Upper lobe of left lung (tissue), 6 donors: Measurements from ENCODE around the gene DGCR8. TPM values are rescaled to one million over a fixed set of nuclear protein-coding genes. Genes with fewer than 3 reads are reported as not detected.

Experiments used
- ATAC-seq, 2 donors: fragments of 200-7000 bp; cut with Tn5 transposase; one replicate each; pipeline ENCODE4 v1.9.1; 2022; ENCODE audit warnings: mild to moderate bottlenecking in 2 of 2, moderate library complexity in 2 of 2; ENCODE audit not compliant: low FRiP score in 2 of 2
- DNase-seq, 2 donors: peaks; one replicate each; pipeline ENCODE4 v3.0.0-alpha.2; 2019 to 2020
- H3K27ac ChIP-seq, 4 donors: fragments of 200-600 bp; sonication (generic); one replicate each; pipeline ENCODE4 v1.5.1; 2016 to 2019
- H3K27me3 ChIP-seq, 4 donors: fragments of 200-600 bp; sonication (generic); one replicate each; pipeline ENCODE4 v1.5.1; 2017 to 2019
- H3K36me3 ChIP-seq, 4 donors: fragments of 200-600 bp; sonication (generic); one replicate each; pipeline ENCODE4 v1.5.1; 2016 to 2019
- H3K4me1 ChIP-seq, 4 donors: fragments of 200-600 bp; sonication (generic); one replicate each; pipeline ENCODE4 v1.5.1; 2018 to 2019
- H3K4me3 ChIP-seq, 4 donors: fragments of 200-600 bp; sonication (generic); one replicate each; pipeline ENCODE4 v1.5.1; 2017 to 2019; ENCODE audit warnings: mild to moderate bottlenecking in 2 of 4, moderate library complexity in 1 of 4
- H3K9me3 ChIP-seq, 4 donors: fragments of 200-600 bp; sonication (generic); one replicate each; pipeline ENCODE4 v1.5.1; 2018 to 2019
- CTCF ChIP-seq, 6 experiments: fragments of 450-650 bp in 4 of 6; fragments of 200-600 bp in 2 of 6; sonication (generic) in 2 of 6; IDR thresholded peaks; one replicate each; pipeline ENCODE4 v1.5.1; 2016 to 2019; ENCODE audit warnings: antibody characterized with exemption in 6 of 6
- EP300 ChIP-seq, 4 donors: sonication (generic); formaldehyde crosslinking; IDR thresholded peaks; one replicate each; pipeline ENCODE4 v1.5.1; 2017; ENCODE audit warnings: antibody characterized with exemption in 4 of 4, control low read depth in 2 of 4
- POLR2A ChIP-seq, 4 donors: fragments of 450-650 bp; IDR thresholded peaks; one replicate each; pipeline ENCODE4 v1.5.1; 2016 to 2017; ENCODE audit warnings: antibody characterized with exemption in 4 of 4, mild to moderate bottlenecking in 2 of 4
- POLR2AphosphoS5 ChIP-seq, 2 donors: sonication (generic); formaldehyde crosslinking; IDR thresholded peaks; one replicate each; pipeline ENCODE4 v1.5.1; 2017; ENCODE audit warnings: antibody characterized with exemption in 2 of 2
- WGBS, 2 donors: methylation state at CpG; one replicate each; pipeline ENCODE4 v1.1.5; 2017 to 2018; 5-methylcytosine and 5-hydroxymethylcytosine counted together
- total RNA-seq, 6 donors: library from RNA; depleted of rRNA in 4 of 6; stranded (reverse); fragments of >200 nt in 4 of 6; gene quantifications; one replicate each; pipeline versions ENCODE4 v1.1.0 to v1.2.1, GENCODE V29; 2016 to 2021
- donor health status: DM: no; HTN: no; CAD: no; lungs with moderate emphysema.
- donor health status: DM: no; HTN: yes; CAD: no; lungs with severe emphysema.

DGCR8 gene
- total RNA-seq, 6 donors from 2014 or later = 27.7 to 95.3 (median 33.1) TPM

GRCh38 chr22:20091690-20092476 is 11.8 kb downstream of the DGCR8 start:
- peaks cover 57 to 100% (median 91%) of the 10 kb centered on the region in 4 donors for H3K36me3 ChIP-seq
- no peak overlapping the region for H3K27ac ChIP-seq
- ATAC-seq = no peak

GRCh38 chr22:20092477-20092854 is 12.4 kb downstream of the DGCR8 start:
- WGBS, 2 donors = 90 to 94% methylated on average over 11 of the region's 11 CpGs
- TF ChIP-seq EP300 (IDR thresholded peaks at IDR 0.05) (no peak), POLR2AphosphoS5 (IDR thresholded peaks at IDR 0.05) (no peak), POLR2A (IDR thresholded peaks at IDR 0.05) (no peak), CTCF (IDR thresholded peaks at IDR 0.05) (no peak)
- no peak for ATAC-seq
- Histone ChIP-seq H3K27me3 (no peaks in the 10 kb centered on the region), H3K4me3 (no peak overlapping the region), H3K9me3 (no peaks in the 10 kb centered on the region), H3K27ac (no peak overlapping the region), H3K4me1 (no peaks in the 10 kb centered on the region), H3K36me3 (peaks cover 51 to 99% (median 88%) of the 10 kb centered on the region in 4 donors)
- DNase-seq = no peak

More at GRCh38 chr22:20091690-20092476, 11.8 kb downstream of the DGCR8 start:
- Histone ChIP-seq H3K4me3 (no peak overlapping the region), H3K9me3 (no peaks in the 10 kb centered on the region), H3K27me3 (no peaks in the 10 kb centered on the region), H3K4me1 (no peaks in the 10 kb centered on the region)
- DNase-seq = no peak
- WGBS, 2 donors = 90 to 94% methylated on average over 16 of the region's 16 CpGs
- TF ChIP-seq POLR2AphosphoS5 (IDR thresholded peaks at IDR 0.05) = no peak
- TF ChIP-seq EP300 (IDR thresholded peaks at IDR 0.05) = no peak
- no peak for TF ChIP-seq CTCF (IDR thresholded peaks at IDR 0.05)
- TF ChIP-seq POLR2A (IDR thresholded peaks at IDR 0.05) = no peak

DNA sequence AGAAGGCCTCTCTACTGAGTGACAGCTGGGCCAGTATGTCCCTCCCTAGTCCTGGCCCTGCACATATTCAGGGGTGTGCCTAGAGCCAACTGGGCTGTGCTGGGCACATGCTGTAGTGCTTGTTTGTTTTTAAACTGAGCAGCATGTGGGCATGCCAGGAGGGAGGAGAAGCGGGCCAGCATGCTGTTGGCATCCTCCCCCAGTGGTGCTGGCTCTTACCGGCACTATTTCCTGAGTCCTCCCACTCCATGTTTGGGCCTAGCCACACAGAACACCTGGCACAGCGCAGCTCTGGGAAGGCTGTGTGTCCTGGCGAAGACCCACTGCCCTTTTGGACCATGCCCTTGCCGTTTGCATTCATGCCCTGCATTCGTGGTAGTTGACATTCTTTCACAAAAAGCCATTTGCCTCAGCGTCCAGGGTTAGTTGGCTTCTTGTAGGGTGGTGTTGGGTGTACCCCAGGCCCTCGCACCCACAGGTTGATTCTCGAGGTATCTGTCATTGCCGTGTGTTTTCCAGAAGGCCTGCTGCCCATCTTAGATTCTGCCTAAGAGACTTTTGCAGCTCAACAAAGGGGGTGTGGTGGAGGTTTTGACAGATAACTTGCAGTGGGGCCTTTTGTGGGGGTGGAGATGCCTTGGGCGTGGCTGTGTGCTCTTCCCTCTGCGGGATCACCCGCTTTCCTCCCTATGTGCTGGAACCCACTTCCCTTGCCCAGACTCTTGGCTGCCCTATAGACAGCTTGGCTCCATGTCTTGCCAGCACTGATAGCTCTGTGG is 13.6 kb downstream of the DGCR8 start:
- Histone ChIP-seq H3K4me3 (no peak overlapping the region), H3K9me3 (no peaks in the 10 kb centered on the region), H3K27me3 (no peaks in the 10 kb centered on the region), H3K4me1 (no peaks in the 10 kb centered on the region), H3K27ac (no peak overlapping the region), H3K36me3 (peaks cover 48 to 99% (median 83%) of the 10 kb centered on the region in 4 donors)
- DNase-seq (no peak), ATAC-seq (peak in 1 of 2 donors; percentile 14)
- 88 to 95% methylated on average over 8 to 13 of the region's 13 CpGs for WGBS, 2 donors
- TF ChIP-seq POLR2A (IDR thresholded peaks at IDR 0.05) (no peak), EP300 (IDR thresholded peaks at IDR 0.05) (no peak), CTCF (IDR thresholded peaks at IDR 0.05) (no peak), POLR2AphosphoS5 (IDR thresholded peaks at IDR 0.05) (no peak)

DNA sequence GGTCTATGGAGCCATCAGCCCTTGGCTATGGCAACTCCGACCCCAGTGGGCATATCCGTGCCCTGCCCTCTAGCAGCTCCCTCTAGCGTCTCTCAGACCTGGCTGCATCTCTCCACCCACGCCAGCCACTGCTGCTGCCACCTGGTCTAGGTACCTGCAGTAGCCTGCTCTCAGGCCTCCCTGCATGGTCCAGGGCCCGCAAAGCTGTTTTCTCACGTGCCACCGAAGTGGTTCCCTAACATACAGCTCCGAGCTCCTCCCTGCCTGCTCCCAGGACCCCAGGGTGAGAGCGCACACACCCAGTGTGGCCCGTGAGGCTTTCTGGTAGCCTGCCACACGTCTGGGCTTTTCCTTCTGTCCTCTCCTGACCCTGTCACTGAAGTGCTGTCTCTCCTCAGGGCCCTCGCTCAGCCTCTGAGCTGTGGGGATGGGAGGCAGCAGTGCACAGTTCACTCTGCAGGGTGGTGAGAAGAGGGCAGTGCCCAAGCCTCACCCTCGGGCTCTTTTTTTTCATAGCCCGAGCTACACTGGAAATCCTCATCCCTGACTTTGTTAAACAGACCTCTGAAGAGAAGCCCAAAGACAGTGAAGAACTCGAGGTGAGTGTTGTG is 14.3 kb downstream of the DGCR8 start:
- Histone ChIP-seq H3K36me3 (peaks cover 48 to 99% (median 84%) of the 10 kb centered on the region in 4 donors), H3K27me3 (no peaks in the 10 kb centered on the region), H3K9me3 (no peaks in the 10 kb centered on the region), H3K27ac (no peak overlapping the region), H3K4me1 (no peaks in the 10 kb centered on the region), H3K4me3 (no peak overlapping the region)
- WGBS, 2 donors = 95 to 96% methylated on average over 15 of the region's 15 CpGs
- no peak for ATAC-seq
- no peak for DNase-seq
- no peak for TF ChIP-seq POLR2A (IDR thresholded peaks at IDR 0.05)
- no peak for TF ChIP-seq POLR2AphosphoS5 (IDR thresholded peaks at IDR 0.05)
- TF ChIP-seq CTCF (IDR thresholded peaks at IDR 0.05) = no peak
